HG03439 (cell line): Measurements from ENCODE around the gene PXDN.
"Not testable (repeated sequence)": the region's sequence is repeated elsewhere in the genome, so short reads cannot be mapped to it uniquely, and the experiment has no call there.

Experiments used
- ATAC-seq: cut with Tn5 transposase; IDR thresholded peaks from one replicate; pipeline ENCODE4 v1.9.1; 2021; ENCODE audit warnings: mild to moderate bottlenecking, moderate library complexity; ENCODE audit not compliant: unreplicated experiment

PXDN gene

GRCh38 chr2:1744446-1745170 lies at the start of gene PXDN:
TSS of gene PXDN (minus strand) at chr2:1744515. CDS start at chr2:1744455, 60 bp downstream.
- ATAC-seq, result no peak

GRCh38 chr2:1793868-1794445 lies 49.6 kb upstream of the PXDN start:
- no peak for ATAC-seq

- no peak for ATAC-seq
Measured at GRCh38 chr2:1793001-1793867, 48.9 kb upstream of the PXDN start.

GRCh38 chr2:1791685-1792435 lies 47.5 kb upstream of the PXDN start:
- ATAC-seq, result no peak

- ATAC-seq, result no peak
Measured at GRCh38 chr2:1791006-1791605, 46.8 kb upstream of the PXDN start.

GRCh38 chr2:1790473-1790872 lies 46.2 kb upstream of the PXDN start:
- ATAC-seq, result no peak

- ATAC-seq, result no peak
Measured at GRCh38 chr2:1789610-1790009, 45.3 kb upstream of the PXDN start.

GRCh38 chr2:1788478-1788959 lies 44.2 kb upstream of the PXDN start:
- no peak for ATAC-seq

GRCh38 chr2:1787755-1788477 lies 43.6 kb upstream of the PXDN start:
- ATAC-seq, result no peak

GRCh38 chr2:1784986-1785617 lies 40.8 kb upstream of the PXDN start:
- no peak for ATAC-seq

- no peak for ATAC-seq
Measured at GRCh38 chr2:1784087-1784486, 39.8 kb upstream of the PXDN start.

- ATAC-seq, result no peak
Measured at GRCh38 chr2:1782514-1782913, 38.2 kb upstream of the PXDN start.

- ATAC-seq, result no peak
Measured at GRCh38 chr2:1781291-1782080, 37.2 kb upstream of the PXDN start.

- no peak for ATAC-seq
Measured at GRCh38 chr2:1780693-1781092, 36.4 kb upstream of the PXDN start.

GRCh38 chr2:1780054-1780453 lies 35.7 kb upstream of the PXDN start:
- ATAC-seq, result not testable (repeated sequence)

GRCh38 chr2:1778566-1778965 lies 34.3 kb upstream of the PXDN start:
- ATAC-seq, result no peak

- ATAC-seq, result no peak
Measured at GRCh38 chr2:1777781-1778180, 33.5 kb upstream of the PXDN start.

GRCh38 chr2:1777156-1777555 lies 32.8 kb upstream of the PXDN start:
- no peak for ATAC-seq
